Stimulated activated CD8-positive, alpha-beta memory T cell treated with anti-CD3 and anti-CD28 coated beads, Interleukin-4, amount 100 ng/mL, for 1 hour (primary cell): ENCODE data around the gene CDYL.
"Not testable (repeated sequence)": the region's sequence is repeated elsewhere in the genome, so short reads cannot be mapped to it uniquely, and the experiment has no call there.

Experiments used
- DNase-seq, 2 donors: peaks; one replicate each; pipeline ENCODE4 v3.0.0-alpha.2; 2020; ENCODE audit warnings: low read depth in 2 of 2, low spot score in 1 of 2

CDYL gene

DNA sequence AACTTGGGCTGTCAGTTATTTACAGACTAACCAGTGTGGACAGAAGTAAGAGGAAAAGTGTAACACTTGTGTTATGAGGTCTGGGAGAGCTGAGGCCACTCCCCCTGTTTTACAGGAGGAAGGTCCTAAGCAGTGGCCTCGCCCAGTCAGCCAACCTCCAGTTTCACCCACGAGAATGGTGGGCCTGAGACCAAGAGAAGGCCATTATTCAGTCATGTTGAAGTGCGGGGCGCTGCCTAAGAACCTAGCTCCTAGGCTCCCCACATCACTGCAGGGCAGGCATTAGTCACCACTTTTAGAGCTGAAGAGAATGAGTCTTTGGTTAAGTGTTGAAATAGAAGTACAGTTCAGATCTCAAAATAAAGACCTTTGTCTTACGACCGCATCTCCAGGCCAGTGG lies 27.9 kb downstream of the CDYL start:
- DNase-seq: no peak

DNA sequence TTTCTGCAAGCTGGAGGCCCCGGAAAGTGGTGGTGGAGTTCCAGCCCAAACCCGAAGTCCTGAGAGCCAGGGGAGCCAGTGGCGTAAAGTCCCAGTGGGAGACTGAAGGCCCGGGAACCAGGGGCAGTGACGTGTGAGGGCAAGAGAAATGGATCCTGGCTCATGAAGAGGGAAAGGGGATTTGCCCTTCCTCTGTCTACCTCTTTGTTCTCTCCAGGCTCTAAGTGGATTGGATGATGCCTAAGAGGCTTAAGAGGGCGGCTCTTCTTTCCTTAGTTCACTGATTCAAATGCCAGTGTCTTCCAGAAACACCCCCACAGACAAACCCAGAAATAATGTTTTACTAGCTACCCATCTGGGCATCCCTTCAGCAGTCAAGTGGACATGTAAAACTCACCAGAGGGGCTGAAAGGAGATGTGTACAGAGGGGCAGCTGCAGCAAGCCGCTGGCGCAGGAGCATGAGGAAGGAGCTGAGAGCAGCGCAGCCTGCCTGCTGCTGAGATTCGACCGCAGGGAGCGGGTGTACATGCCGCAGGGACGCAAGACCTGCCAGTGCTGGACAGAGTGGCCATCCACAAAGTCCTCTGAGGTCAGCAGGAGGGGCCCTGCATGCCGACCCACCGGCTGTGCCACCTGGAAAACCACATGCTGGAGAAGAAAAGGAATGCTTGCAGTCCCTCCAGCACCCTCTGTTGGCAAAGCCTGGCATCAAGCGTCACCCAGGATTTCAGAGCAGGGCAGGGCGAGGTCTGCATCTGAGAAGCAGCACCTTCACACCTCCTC lies 29.5 kb downstream of the CDYL start:
- DNase-seq: no peak

DNA sequence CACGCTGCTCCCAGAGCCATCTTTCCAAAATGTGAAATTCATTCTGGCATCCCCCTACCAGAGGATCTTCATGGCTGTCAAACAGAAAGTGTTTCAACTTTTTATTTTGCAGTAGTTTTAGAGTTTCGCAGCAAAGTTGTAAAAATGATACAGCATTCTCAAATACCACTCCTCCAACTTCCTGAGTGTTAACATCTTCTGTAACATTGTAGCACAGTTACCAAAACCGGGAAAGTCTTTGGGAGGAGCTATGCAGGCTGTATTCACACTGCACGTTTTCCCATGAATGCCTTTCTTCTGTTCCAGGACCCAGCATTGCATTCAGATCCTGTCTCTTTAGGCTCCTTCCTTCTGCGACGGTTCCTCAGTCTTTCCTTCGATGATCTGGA lies 30.1 kb downstream of the CDYL start:
- no peak for DNase-seq

DNA sequence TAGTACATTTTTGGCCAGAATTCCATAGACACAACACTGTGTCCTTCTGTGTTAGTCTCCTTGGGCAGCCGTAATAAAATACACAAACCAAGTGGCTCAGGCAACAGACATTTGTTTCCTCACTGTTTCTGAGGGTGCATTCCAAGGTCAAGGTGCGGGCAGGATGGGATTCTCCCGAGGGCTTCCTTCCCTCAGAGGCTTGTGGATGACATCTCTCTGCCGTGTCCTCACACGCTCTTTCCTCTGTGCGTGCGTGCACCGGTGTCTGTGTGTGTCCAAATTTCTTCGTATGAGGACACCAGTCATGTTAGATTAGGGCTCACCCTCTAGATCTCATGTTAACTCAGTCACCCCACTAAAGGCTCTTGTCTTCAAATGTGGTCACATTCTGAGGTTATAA lies 30.6 kb downstream of the CDYL start:
- DNase-seq: no peak

- no peak for DNase-seq
These were observed 32.2 kb downstream of the CDYL start for GRCh38 chr6:4808396-4808795.

- no peak for DNase-seq
These were observed 34.1 kb downstream of the CDYL start for GRCh38 chr6:4809999-4810918.

- no peak for DNase-seq
These were observed 35.9 kb downstream of the CDYL start for GRCh38 chr6:4812068-4812467.

DNA sequence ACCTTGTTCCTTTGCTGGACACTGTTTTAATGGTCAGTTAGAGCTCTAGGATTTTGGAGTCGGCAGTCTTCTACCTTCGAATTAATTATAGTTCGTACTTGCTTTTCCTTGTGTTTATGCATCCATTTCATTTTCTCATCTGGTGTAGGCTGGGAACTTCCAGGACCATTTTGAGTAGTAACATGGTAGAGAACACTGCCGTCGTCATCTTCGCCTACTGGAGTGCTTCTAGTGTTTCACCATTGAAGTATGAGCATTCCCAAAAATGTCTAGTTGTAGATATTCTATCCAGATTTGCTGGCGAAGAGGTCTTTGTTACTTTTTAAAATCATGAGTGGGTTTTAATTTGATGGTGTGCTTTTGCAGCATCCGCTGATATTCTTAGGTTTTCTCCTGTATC lies 36.9 kb downstream of the CDYL start:
- DNase-seq: no peak

DNA sequence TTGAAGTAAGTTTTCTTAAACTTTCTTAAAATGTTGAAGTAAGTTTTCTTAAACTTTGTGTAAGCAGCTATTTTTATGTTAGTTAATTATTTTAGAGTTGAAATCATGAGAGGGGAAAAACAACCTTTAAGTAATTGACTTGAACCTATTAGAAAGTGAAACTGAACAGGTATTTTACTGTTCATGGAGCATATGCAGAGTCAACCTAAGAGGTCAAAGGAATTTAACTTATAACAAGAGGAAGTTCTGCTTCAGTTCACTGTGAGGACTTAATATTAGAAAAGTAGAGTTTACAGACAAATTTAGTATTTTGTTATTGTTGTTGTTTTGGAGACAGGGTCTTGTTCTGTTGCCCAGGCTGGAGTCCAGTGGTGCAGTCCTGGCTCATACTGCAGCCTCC lies 38.0 kb downstream of the CDYL start:
- no peak for DNase-seq

- DNase-seq: no peak
These were observed 38.8 kb downstream of the CDYL start for GRCh38 chr6:4814987-4815386.

GRCh38 chr6:4815584-4815983 lies 39.4 kb downstream of the CDYL start:
- DNase-seq: no peak

DNA sequence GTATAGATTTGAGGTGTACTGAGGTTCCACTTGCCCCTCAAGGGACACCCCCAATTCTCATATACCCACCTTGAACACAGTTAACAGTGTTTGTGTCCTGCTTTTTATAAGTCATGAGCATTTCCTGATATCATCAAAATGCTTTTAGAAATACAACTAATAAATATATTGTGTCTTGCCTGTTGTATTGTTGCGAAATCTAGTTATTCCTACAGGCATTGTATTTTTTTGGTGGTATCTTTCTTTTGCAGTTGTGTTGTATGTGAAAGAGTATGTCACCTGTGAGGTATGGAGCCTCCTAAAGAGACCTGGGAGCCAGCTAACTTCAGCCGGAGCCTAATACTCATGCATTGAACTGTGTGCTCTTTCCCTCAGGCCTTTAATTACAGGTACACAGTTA lies 40.7 kb downstream of the CDYL start:
- no peak for DNase-seq

- DNase-seq: no peak
These were observed 41.3 kb downstream of the CDYL start for GRCh38 chr6:4817551-4817950.

GRCh38 chr6:4818272-4818938 lies 42.2 kb downstream of the CDYL start:
- no peak for DNase-seq

DNA sequence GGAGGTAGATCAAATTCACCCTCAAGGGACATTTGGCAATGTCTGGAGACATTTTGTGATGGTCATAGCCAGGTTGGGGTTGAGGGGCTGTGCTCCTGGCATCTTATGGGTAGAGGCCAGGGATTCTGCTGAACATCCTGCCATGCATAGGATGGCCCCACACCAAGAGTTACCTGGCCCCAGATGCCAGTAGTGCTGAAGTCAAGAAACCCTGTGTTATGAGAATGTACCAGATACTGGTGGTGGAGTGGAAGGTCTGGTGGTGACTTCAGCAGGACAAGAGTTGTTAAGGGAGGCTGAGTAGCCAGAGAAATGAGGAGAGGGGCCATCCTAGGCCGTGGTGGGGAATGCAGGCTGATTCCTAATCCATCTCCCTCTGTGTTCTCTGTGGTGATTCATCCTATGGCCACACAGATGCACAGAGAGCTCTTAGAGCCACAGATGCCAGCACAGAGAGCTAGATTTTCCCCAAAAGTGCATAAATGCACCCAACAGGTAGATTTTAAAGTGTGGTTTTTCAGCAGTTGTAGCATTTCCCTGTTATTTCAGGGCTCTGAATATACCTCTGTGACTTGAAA lies 43.6 kb downstream of the CDYL start:
- no peak for DNase-seq

DNA sequence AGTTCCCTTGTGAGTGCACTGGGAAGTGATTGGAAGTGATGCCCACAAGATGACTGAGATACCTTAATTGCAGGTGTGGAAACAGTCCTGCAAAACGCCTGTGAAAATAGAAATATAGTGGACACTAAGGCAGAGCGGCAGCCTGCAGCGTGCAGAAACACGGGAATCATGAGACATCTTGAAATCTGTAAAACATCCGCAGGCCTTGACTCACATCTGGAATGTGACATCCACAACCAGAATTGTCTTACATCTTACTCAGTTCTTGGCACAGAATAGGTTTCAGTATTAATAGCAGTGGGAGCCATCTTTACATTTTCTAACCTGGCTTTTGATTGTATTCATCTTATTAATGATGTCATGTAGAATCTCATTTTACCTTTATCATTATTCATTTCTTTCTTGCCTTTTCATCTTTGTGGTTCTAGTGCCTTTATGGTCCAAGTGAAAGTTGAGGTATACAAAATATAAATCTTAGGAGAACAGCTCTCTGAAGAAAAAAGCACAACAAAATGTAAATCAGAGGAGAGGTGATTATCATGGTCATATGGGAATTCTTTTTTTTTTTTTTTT lies 44.6 kb downstream of the CDYL start:
- no peak for DNase-seq

DNA sequence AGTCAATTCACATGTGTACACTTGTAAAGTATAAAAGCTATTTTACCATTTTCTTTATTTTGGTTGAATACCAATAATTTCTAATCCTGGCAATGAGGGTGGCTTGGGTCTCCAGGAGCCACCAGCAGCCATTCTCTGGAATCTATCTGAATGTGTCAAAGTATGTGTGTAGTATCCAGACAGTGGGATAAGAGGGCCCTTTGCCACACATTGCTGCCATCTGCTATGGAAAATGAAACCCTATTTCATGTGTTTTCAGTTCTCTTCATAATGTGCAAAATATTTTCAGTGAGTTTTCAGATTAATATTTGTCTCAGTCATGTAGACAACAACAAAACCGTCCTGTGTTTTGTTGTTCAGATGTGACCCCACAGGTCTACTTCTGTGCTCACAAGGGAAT lies 46.3 kb downstream of the CDYL start:
- DNase-seq: no peak

GRCh38 chr6:4828187-4828698 lies 52.0 kb downstream of the CDYL start:
- DNase-seq: no peak

- no peak for DNase-seq
These were observed 52.9 kb downstream of the CDYL start for GRCh38 chr6:4829089-4829488.

DNA sequence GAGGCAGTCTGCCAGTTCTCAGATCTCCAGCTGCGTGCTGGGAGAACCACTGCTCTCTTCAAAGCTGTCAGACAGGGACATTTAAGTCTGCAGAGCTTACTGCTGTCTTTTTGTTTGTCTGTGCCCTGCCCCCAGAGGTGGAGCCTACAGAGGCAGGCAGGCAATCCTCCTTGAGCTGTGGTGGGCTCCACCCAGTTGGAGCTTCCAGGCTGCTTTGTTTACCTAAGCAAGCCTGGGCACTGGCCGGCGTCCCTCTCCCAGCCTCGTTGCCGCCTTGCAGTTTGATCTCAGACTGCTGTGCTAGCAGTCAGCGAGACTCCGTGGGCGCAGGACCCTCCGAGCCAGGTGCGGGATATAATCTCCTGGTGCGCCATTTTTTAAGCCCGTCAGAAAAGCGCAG lies 59.3 kb downstream of the CDYL start:
- not testable (repeated sequence) for DNase-seq

DNA sequence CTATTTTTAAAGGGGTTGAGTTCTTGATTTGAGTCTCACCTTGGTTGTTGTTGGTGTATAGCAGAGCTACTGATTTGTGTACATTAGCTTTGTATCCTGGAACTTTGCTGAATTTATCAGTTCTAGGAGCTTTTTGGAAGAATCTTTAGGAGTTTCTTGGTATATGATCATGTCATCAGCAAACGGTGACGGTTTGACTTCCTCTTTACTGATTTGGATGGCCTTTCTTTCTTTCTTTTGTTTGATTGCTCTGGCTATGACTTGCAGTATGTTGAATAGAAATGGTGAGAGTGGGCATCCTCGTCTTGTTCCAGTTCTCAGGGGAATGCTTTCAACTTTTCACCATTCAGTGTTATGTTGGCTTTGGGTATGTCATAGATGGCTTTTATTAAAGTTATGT lies 64.0 kb downstream of the CDYL start:
- no peak for DNase-seq
